GM21717 (cell line): Measurements from ENCODE around the gene DIS3L.
"Not testable (repeated sequence)": the region's sequence is repeated elsewhere in the genome, so short reads cannot be mapped to it uniquely, and the experiment has no call there.

ENCODE experiments used
- ATAC-seq: cut with Tn5 transposase; IDR thresholded peaks from one replicate; pipeline ENCODE4 v1.9.1; 2021; ENCODE audit warnings: mild to moderate bottlenecking, moderate library complexity; ENCODE audit not compliant: unreplicated experiment

DIS3L gene

GRCh38 chr15:66276546-66276945 lies 16.8 kb upstream of the DIS3L start:
- ATAC-seq = no peak

GRCh38 chr15:66278056-66278455 lies 15.3 kb upstream of the DIS3L start:
- ATAC-seq = no peak

GRCh38 chr15:66278671-66279070 lies 14.7 kb upstream of the DIS3L start:
- no peak for ATAC-seq

DNA sequence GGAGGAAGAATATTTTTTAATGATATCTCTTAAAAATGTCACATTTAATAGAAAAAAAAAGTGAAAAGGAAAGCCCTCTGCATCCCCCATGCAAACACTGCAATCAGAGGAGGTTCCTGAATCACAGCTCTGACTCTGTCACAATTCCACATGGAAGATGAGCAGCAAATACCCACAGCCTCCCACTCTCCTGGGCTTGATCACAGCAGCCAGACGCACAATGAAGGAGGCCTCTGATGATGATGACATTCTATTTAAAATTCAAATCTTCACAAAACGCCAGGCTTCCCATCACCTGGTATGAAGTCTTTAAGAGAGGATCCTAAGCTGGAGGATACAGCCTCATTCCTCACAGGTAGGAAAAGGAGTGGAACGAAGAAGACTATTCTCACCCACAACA lies 9.1 kb upstream of the DIS3L start:
- no peak for ATAC-seq

- ATAC-seq = no peak
These were observed 7.7 kb upstream of the DIS3L start for GRCh38 chr15:66285533-66286280.

- no peak for ATAC-seq
These were observed 5.8 kb upstream of the DIS3L start for GRCh38 chr15:66287461-66288057.

DNA sequence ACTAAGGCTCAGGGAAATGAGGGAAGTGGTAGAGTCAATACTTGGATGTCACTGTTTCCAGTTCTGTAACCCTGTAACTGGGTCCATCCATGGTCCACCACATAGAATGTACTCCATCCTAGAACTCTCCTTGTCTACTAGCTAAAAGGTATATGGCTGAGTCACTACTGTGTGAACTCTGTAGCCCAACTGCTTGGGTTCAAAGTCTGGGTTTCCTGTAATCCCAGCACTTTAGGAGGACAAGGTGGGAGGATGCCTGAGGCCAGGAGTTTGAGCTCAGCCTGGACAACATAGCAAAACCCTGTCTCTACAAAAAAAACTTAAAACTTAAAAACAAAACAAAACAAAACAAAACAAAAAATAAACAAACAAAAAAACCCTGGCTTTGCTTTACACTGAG lies 5.3 kb upstream of the DIS3L start:
- ATAC-seq = no peak

- no peak for ATAC-seq
These were observed 4.7 kb upstream of the DIS3L start for GRCh38 chr15:66288551-66289185.

DNA sequence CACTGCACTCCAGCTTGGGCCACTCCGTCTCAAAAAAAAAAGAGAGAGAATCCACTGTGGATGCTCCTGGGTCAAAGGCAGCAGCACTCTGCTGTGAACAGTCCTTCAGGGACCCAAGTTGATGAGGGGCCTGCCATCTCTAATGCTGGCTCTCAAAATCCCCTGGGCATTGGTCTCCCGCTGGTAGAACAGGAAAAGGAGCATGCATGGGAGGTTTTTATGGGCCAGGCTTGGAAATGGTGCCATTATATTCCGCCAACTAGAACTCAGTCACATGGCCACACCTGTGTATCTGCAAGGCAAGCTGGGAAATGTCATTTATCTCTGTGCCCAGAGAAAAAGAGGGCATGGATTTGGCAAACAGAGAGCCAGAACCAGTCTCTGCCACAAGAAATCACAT lies 3.4 kb upstream of the DIS3L start:
- ATAC-seq = no peak

GRCh38 chr15:66290518-66290917 lies 2.9 kb upstream of the DIS3L start:
- no peak for ATAC-seq

GRCh38 chr15:66291816-66292570 lies 1.4 kb upstream of the DIS3L start:
- ATAC-seq = no peak

GRCh38 chr15:66292571-66293418 lies 573 bp upstream of the DIS3L start:
- peak; percentile 9 for ATAC-seq

DNA sequence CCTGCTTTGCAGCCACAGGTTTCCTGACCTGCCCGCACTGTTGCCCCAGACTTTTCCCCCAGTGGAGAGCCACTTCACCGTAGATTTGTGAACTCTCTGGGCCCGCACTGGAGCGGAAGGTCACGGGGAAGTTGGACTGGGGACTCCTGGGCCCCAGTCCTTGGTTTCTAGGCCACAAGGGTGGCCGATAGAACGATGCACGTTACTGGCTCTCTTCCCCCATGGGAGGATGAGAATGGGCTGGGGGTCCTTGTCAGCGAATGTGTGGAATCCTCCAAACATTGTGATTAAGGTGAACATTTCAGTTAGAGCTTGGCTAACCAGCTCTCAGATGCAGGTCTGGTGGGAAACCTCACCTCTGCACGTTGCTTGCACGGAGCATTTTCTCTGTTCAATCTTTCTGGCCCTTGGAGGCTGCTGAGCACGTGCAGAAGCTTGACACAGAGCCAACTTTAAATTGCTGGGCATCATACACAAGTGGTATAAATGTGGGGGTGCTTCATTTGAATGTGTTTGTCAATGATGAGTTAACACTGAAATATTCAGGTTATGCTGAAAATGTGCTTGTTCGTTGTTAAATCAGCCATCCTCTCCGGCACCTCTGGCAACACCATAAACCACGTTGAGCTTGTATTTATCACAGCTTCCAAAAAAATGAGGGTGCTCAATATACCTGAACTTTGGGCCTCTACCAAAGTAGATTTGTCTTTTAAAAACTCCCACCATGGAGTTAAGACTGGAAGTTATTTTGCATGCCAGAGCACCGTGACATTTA lies 976 bp downstream of the DIS3L start:
- ATAC-seq = no peak

DNA sequence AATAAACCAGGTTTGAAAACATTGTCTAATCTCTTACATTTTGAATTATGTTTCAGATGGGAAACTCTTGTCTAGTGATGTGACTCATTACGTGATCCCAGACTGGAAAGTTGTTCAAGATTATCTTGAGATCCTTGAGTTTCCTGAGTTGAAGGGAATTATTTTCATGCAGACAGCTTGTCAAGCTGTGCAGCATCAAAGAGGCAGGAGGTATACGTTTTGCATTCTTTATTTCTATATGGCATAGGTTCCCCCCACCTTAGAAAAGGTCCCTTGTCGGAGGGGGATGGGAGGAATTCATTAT lies 1.5 kb downstream of the DIS3L start:
- no peak for ATAC-seq

- ATAC-seq = no peak
These were observed 2.8 kb downstream of the DIS3L start for GRCh38 chr15:66296186-66296585.

- ATAC-seq = no peak
These were observed 5.5 kb downstream of the DIS3L start for GRCh38 chr15:66298803-66299251.

- no peak for ATAC-seq
These were observed 9.3 kb downstream of the DIS3L start for GRCh38 chr15:66302489-66303278.

GRCh38 chr15:66304425-66304824 lies 11.1 kb downstream of the DIS3L start:
- ATAC-seq = not testable (repeated sequence)

DNA sequence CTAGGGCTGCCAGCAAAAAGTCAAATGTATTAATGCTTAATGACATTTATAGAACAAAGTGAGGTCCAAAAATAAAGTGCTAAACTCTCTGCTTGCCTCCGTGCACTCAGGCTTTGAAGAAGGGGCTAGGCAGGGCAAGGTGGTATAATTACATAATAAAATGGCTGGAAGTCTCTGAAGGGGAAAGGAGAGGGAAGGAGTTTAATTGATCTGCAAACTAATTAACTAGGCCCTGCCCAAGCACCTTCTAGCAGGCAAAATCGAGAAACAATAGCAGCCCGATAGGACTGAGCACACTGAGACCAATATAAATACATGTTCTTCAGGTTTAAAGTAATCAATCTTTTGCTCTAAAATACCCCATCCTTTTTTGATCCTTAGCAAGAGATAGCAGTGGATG lies 13.0 kb downstream of the DIS3L start:
- ATAC-seq = no peak
